ENCODE data around the gene SERPINB6. TPM values are rescaled to one million over a fixed set of nuclear protein-coding genes. Genes with fewer than 3 reads are reported as not detected.
A peak's percentile ranks its signal among the peaks of the same experiment; 100 is the strongest.
"Not testable (repeated sequence)": the region's sequence is repeated elsewhere in the genome, so short reads cannot be mapped to it uniquely, and the experiment has no call there.

SERPINB6 gene
- total RNA-seq, 2 donors from 2014 or later = 9.1 to 26.4 TPM

- H3K4me1 Mint-ChIP-seq; DNase-seq; H3K27ac Mint-ChIP-seq; H3K27me3 Mint-ChIP-seq; ATAC-seq; H3K9me3 ChIP-seq (ENCODE audit: control insufficient read depth, low read length, poor library complexity, severe bottlenecking); H3K36me3 Mint-ChIP-seq (ENCODE audit: low read depth); H3K4me3 Mint-ChIP-seq: not testable (repeated sequence)
Observed at GRCh38 chr6:3008712-3009265, 37.4 kb upstream of the SERPINB6 start.

- Mint-ChIP-seq H3K36me3 (ENCODE audit: low read depth) (peaks cover 9% of the 10 kb centered on the region), H3K4me1 (peaks cover 4% of the 10 kb centered on the region), H3K4me3 (no peak overlapping the region), H3K27ac (no peak overlapping the region), H3K27me3 (no peaks in the 10 kb centered on the region)
- ATAC-seq (no peak), DNase-seq (no peak)
- no peaks in the 10 kb centered on the region for H3K9me3 ChIP-seq (ENCODE audit: control insufficient read depth, low read length, poor library complexity, severe bottlenecking)
Observed at GRCh38 chr6:3007571-3007970, 36.2 kb upstream of the SERPINB6 start.

GRCh38 chr6:3006476-3006875 is 35.1 kb upstream of the SERPINB6 start:
- H3K9me3 ChIP-seq (ENCODE audit: control insufficient read depth, low read length, poor library complexity, severe bottlenecking) = no peaks in the 10 kb centered on the region
- Mint-ChIP-seq H3K4me3 (no peak overlapping the region), H3K4me1 (peaks cover 13% of the 10 kb centered on the region), H3K27ac (no peak overlapping the region), H3K36me3 (ENCODE audit: low read depth) (peaks cover 9% of the 10 kb centered on the region), H3K27me3 (no peaks in the 10 kb centered on the region)
- DNase-seq (no peak), ATAC-seq (no peak)

GRCh38 chr6:3005874-3006273 is 34.5 kb upstream of the SERPINB6 start:
- Mint-ChIP-seq H3K4me3 (no peak overlapping the region), H3K4me1 (peaks cover 13% of the 10 kb centered on the region), H3K27me3 (no peaks in the 10 kb centered on the region), H3K36me3 (ENCODE audit: low read depth) (peaks cover 9% of the 10 kb centered on the region), H3K27ac (no peak overlapping the region)
- no peak for ATAC-seq
- no peaks in the 10 kb centered on the region for H3K9me3 ChIP-seq (ENCODE audit: control insufficient read depth, low read length, poor library complexity, severe bottlenecking)
- no peak for DNase-seq

- no peak for DNase-seq
- Mint-ChIP-seq H3K27me3 (no peaks in the 10 kb centered on the region), H3K36me3 (ENCODE audit: low read depth) (peaks cover 5% of the 10 kb centered on the region), H3K4me3 (no peak overlapping the region), H3K27ac (no peak overlapping the region), H3K4me1 (peaks cover 14% of the 10 kb centered on the region)
- no peak for ATAC-seq
- no peaks in the 10 kb centered on the region for H3K9me3 ChIP-seq (ENCODE audit: control insufficient read depth, low read length, poor library complexity, severe bottlenecking)
Observed at GRCh38 chr6:3005077-3005476, 33.7 kb upstream of the SERPINB6 start.

- H3K4me3 Mint-ChIP-seq; H3K36me3 Mint-ChIP-seq (ENCODE audit: low read depth); DNase-seq; ATAC-seq; H3K9me3 ChIP-seq (ENCODE audit: control insufficient read depth, low read length, poor library complexity, severe bottlenecking); H3K27me3 Mint-ChIP-seq: not testable (repeated sequence)
- Mint-ChIP-seq H3K4me1 (peaks cover 19% of the 10 kb centered on the region), H3K27ac (peak overlapping the region; percentile 82)
Observed at GRCh38 chr6:3003226-3003625, 31.9 kb upstream of the SERPINB6 start.

GRCh38 chr6:3001773-3002293 is 30.5 kb upstream of the SERPINB6 start:
- DNase-seq (no peak), ATAC-seq (peak; percentile 10)
- Mint-ChIP-seq H3K4me1 (peaks cover 22% of the 10 kb centered on the region), H3K27me3 (no peaks in the 10 kb centered on the region), H3K27ac (no peak overlapping the region), H3K36me3 (ENCODE audit: low read depth) (peaks cover 2% of the 10 kb centered on the region), H3K4me3 (peak overlapping the region; percentile 25)
- no peaks in the 10 kb centered on the region for H3K9me3 ChIP-seq (ENCODE audit: control insufficient read depth, low read length, poor library complexity, severe bottlenecking)

- Mint-ChIP-seq H3K4me1 (peaks cover 22% of the 10 kb centered on the region), H3K36me3 (ENCODE audit: low read depth) (no peaks in the 10 kb centered on the region), H3K27ac (peak overlapping the region; percentile 87), H3K27me3 (no peaks in the 10 kb centered on the region), H3K4me3 (peak overlapping the region; percentile 88)
- no peaks in the 10 kb centered on the region for H3K9me3 ChIP-seq (ENCODE audit: control insufficient read depth, low read length, poor library complexity, severe bottlenecking)
- no peak for ATAC-seq
- DNase-seq = no peak
Observed at GRCh38 chr6:3001146-3001772, 29.9 kb upstream of the SERPINB6 start.

- H3K27me3 Mint-ChIP-seq = no peaks in the 10 kb centered on the region
- peak within 1 kb of the TSS; percentile 87 for H3K27ac Mint-ChIP-seq
- ATAC-seq = peak; percentile 82
- H3K9me3 ChIP-seq (ENCODE audit: control insufficient read depth, low read length, poor library complexity, severe bottlenecking) = no peaks in the 10 kb centered on the region
- peak; percentile 81 to 94 (median 91) for DNase-seq
- H3K4me3 Mint-ChIP-seq = peak within 1 kb of the TSS; percentile 88
- H3K4me1 Mint-ChIP-seq = peaks cover 22% of the 10 kb centered on the region
- no peaks in the 10 kb centered on the region for H3K36me3 Mint-ChIP-seq (ENCODE audit: low read depth)
Observed at GRCh38 chr6:2999618-3000557, 28.5 kb upstream of the SERPINB6 start, which contains the start of gene NQO2. Gene NQO2, plus strand, starts transcription at chr6:2999894. Its CDS starts 6,659 bp downstream, at chr6:3006553.

GRCh38 chr6:2998998-2999617 is 27.7 kb upstream of the SERPINB6 start:
- peaks cover 22% of the 10 kb centered on the region for H3K4me1 Mint-ChIP-seq
- H3K4me3 Mint-ChIP-seq = peak overlapping the region; percentile 88
- DNase-seq (no peak), ATAC-seq (peak; percentile 24)
- no peaks in the 10 kb centered on the region for H3K36me3 Mint-ChIP-seq (ENCODE audit: low read depth)
- H3K27ac Mint-ChIP-seq = peak overlapping the region; percentile 87
- no peaks in the 10 kb centered on the region for H3K9me3 ChIP-seq (ENCODE audit: control insufficient read depth, low read length, poor library complexity, severe bottlenecking)
- no peaks in the 10 kb centered on the region for H3K27me3 Mint-ChIP-seq

GRCh38 chr6:2998249-2998997 is 27.1 kb upstream of the SERPINB6 start:
- H3K9me3 ChIP-seq (ENCODE audit: control insufficient read depth, low read length, poor library complexity, severe bottlenecking); H3K36me3 Mint-ChIP-seq (ENCODE audit: low read depth); H3K27me3 Mint-ChIP-seq: not testable (repeated sequence)
- peak overlapping the region; percentile 87 for H3K27ac Mint-ChIP-seq
- H3K4me1 Mint-ChIP-seq = peaks cover 22% of the 10 kb centered on the region
- DNase-seq = peak; percentile 14 to 39 (median 34)
- peak; percentile 66 for ATAC-seq
- H3K4me3 Mint-ChIP-seq = peak overlapping the region; percentile 88

- no peaks in the 10 kb centered on the region for H3K9me3 ChIP-seq (ENCODE audit: control insufficient read depth, low read length, poor library complexity, severe bottlenecking)
- ATAC-seq = no peak
- Mint-ChIP-seq H3K27me3 (no peaks in the 10 kb centered on the region), H3K27ac (no peak overlapping the region), H3K4me3 (no peak overlapping the region), H3K36me3 (ENCODE audit: low read depth) (no peaks in the 10 kb centered on the region), H3K4me1 (peaks cover 8% of the 10 kb centered on the region)
- no peak for DNase-seq
Observed at GRCh38 chr6:2993755-2994317, 22.5 kb upstream of the SERPINB6 start.

Data from T-helper 17 cell (primary cell).